Stomach smooth muscle (tissue), 2 donors: ENCODE results near the gene FUBP3.

Source experiments
- H3K27ac ChIP-seq: one replicate; pipeline ENCODE4 v1.7.0; 2013; ENCODE audit warnings: mild to moderate bottlenecking, low read length, inconsistent platforms
- H3K27me3 ChIP-seq, 2 donors: one replicate each; pipeline ENCODE4 v1.7.0; 2013; ENCODE audit warnings: low read length in 2 of 2; ENCODE audit not compliant: insufficient read depth in 2 of 2, control insufficient read depth in 1 of 2
- H3K36me3 ChIP-seq, 2 donors: one replicate each; pipeline ENCODE4 v1.7.0; 2013; ENCODE audit warnings: low read length in 2 of 2; ENCODE audit not compliant: control insufficient read depth in 2 of 2, insufficient read depth in 2 of 2
- H3K4me1 ChIP-seq: one replicate; pipeline ENCODE4 v1.7.0; 2013; ENCODE audit warnings: low read length; ENCODE audit not compliant: control insufficient read depth, insufficient read depth
- H3K4me3 ChIP-seq, 2 donors: one replicate each; pipeline ENCODE4 v1.7.0; 2013; ENCODE audit warnings: low read length in 2 of 2
- H3K9ac ChIP-seq, 2 donors: one replicate each; pipeline ENCODE4 v1.7.0; 2013; ENCODE audit warnings: low read length in 2 of 2, mild to moderate bottlenecking in 1 of 2
- H3K9me3 ChIP-seq, 2 donors: one replicate each; pipeline ENCODE4 v1.7.0; 2013; ENCODE audit warnings: low read length in 2 of 2; ENCODE audit not compliant: control insufficient read depth in 2 of 2
- donor health status: healthy.
- donor health status: Pancreatic carcinoma.

Gene FUBP3, protein sequence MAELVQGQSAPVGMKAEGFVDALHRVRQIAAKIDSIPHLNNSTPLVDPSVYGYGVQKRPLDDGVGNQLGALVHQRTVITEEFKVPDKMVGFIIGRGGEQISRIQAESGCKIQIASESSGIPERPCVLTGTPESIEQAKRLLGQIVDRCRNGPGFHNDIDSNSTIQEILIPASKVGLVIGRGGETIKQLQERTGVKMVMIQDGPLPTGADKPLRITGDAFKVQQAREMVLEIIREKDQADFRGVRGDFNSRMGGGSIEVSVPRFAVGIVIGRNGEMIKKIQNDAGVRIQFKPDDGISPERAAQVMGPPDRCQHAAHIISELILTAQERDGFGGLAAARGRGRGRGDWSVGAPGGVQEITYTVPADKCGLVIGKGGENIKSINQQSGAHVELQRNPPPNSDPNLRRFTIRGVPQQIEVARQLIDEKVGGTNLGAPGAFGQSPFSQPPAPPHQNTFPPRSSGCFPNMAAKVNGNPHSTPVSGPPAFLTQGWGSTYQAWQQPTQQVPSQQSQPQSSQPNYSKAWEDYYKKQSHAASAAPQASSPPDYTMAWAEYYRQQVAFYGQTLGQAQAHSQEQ

DNA sequence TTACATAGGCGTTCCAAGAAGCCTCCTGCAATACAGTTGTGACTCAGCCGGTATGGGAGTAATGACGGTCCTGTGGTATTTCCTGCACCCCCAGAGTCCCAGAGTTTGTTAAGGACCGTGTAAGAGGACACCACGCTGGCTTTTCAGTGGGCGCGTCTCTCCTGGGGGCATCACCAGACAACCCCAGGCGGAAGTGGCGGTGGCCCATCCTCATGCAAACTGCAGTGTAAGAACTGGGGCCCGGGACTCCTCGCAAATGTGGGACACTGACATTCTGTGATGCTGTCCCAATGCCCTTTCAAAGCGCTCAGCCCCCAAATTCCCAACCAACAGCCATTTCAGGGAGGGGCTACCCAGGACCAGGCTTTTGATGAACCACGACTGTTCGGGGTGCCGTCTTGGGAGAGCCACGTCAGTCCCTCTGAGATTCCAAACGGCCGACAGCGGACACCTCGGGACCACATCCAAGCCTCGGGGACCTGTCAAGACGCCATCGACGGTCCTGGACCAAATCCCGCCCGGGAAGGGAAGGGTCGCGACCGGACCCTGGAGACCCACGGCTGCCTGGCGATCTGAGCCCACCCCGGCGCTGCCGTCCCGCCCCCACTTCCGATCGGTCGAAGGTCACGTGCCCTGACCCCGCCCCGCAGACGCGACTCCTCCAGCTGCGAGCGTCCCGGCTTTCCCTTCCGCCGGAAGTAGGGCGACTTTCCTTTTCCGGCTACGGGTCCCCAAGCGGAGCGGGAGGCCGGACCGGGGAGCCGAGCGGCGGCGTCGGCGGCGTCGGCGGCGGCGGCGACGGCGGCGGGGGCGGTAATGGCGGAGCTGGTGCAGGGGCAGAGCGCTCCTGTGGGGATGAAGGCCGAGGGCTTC lies at the start of gene FUBP3:
FUBP3 (plus strand) TSS at position 713 of the 873 bp plus-strand sequence; CDS start at position 817, 104 bp downstream.
- Histone ChIP-seq H3K36me3 (no peaks in the 10 kb centered on the region), H3K27me3 (no peaks in the 10 kb centered on the region), H3K4me1 (peaks cover 19% of the 10 kb centered on the region), H3K4me3 (peak within 1 kb of the TSS; percentile 96 to 97), H3K9me3 (no peaks in the 10 kb centered on the region), H3K9ac (peak within 1 kb of the TSS; percentile 92 to 97), H3K27ac (peak within 1 kb of the TSS; percentile 84)

DNA sequence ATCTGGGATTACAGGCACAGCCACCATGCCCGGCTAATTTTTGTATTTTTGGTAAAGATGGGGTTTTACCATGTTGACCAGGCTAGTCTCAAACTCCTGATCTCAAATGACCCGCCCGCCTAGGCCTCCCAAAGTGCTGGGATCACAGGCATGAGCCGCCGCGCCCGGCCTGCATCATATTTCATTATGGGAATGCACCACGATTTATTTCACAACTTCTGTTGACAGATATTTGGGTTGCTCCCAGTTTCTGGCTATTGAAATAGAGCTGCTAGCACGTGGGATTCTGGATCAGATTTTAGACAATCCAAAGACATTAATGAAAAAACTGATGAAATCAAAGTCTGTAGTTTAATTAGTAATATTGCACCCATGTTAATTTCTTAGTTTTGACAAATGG lies 48.4 kb upstream of the FUBP3 start:
- no peak overlapping the region for H3K27ac ChIP-seq
- no peak overlapping the region for H3K4me3 ChIP-seq
- no peaks in the 10 kb centered on the region for H3K36me3 ChIP-seq
- peaks cover 5 to 11% of the 10 kb centered on the region in 2 donors for H3K27me3 ChIP-seq
- no peaks in the 10 kb centered on the region for H3K4me1 ChIP-seq
- no peak overlapping the region for H3K9ac ChIP-seq
- H3K9me3 ChIP-seq = no peaks in the 10 kb centered on the region

DNA sequence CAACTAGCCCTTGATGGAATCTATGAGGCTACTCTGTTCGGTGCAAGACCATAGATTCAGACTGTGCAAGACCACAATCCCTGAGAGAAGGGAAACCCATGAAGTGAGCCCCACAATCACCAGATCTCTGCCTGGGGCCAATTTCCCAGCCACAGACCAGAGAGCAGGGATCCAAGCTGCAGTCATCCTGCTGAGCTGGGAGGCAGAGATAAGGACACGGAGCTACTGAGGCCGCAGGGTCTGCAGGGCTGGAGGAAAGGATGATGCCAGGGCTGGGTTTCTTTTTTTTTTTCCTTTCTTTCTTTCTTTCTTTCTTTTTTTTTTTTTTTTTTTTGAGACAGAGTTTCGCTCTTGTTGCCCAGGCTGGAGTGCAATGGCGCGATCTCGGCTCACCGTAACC lies 47.7 kb upstream of the FUBP3 start:
- Histone ChIP-seq H3K36me3 (no peaks in the 10 kb centered on the region), H3K9me3 (no peaks in the 10 kb centered on the region), H3K9ac (no peak overlapping the region), H3K27me3 (peaks cover 13 to 15% of the 10 kb centered on the region in 2 donors), H3K4me1 (peaks cover 2% of the 10 kb centered on the region), H3K4me3 (no peak overlapping the region), H3K27ac (no peak overlapping the region)

DNA sequence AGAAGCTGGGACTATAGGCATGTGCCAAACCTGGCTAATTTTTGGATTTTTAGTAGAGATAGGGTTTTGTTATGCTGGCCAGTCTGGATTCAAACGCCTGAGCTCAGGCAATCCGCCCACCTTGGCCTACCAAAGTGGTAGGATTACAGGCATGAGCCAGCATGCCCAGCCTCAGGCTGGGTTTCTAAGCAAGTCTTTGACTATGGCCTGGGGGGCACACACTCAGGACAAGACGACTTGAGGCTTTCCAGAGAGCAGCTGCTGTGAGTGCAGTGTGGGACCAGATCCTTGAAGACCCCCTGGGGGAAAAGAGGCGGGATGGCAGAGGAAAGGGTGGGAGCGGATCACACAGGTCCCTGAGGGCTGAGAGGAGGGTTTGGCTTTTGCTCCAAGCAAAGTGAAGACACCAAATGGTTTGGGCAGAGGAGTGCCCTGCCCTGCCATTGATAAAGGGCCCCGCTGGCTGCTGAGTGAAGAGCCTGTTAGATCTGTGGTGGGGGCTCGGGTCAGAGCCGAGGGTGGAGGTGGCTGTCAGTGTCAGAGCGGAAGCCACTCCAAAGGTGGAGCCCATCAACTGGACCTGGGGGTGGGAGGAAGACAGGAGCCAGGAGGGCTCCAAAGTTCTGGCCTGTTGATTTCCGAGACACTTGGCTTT lies 46.8 kb upstream of the FUBP3 start:
- Histone ChIP-seq H3K36me3 (no peaks in the 10 kb centered on the region), H3K27ac (no peak overlapping the region), H3K4me3 (no peak overlapping the region), H3K4me1 (peaks cover 2% of the 10 kb centered on the region), H3K27me3 (peaks cover 16 to 23% of the 10 kb centered on the region in 2 donors), H3K9me3 (no peaks in the 10 kb centered on the region), H3K9ac (no peak overlapping the region)

DNA sequence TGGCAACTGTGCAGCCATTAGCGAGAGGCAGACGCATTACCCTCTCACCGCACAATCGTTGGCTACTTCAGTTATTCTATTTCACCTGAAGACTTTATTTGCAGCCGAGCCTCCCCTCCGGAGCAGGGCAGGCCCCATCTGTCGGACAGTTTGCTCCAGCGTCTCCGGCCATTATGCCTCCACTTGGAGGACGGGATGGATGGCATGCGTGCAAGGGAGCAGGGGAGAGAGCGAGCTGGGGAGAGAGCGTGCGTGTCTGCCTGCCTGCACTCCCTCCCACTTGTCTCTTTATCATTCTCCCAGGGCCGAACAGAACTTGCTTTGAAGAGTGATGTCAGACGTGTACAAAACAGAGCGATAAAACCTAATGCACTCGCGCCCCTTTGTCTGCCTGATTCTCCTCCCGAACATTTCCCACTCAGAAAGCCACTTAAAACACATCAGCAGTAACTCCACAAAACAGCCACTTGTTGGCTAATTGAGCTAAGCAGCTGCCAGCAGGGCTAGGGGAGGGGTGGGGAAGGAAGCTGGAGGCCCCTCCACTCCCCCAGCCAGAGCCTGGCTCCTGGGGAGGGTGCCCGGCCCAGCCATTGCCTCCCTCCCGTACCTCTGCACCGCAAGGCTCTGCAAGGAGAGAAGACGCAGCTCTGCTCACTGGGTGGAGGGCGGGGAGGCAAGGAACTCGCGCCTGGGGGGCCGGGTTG lies 43.4 kb upstream of the FUBP3 start:
- Histone ChIP-seq H3K36me3 (no peaks in the 10 kb centered on the region), H3K4me1 (peaks cover 2% of the 10 kb centered on the region), H3K9ac (peak overlapping the region in 1 of 2 donors; percentile 27), H3K27me3 (peaks cover 39 to 48% of the 10 kb centered on the region in 2 donors), H3K27ac (no peak overlapping the region), H3K9me3 (no peaks in the 10 kb centered on the region), H3K4me3 (peak overlapping the region; percentile 58 to 69)

DNA sequence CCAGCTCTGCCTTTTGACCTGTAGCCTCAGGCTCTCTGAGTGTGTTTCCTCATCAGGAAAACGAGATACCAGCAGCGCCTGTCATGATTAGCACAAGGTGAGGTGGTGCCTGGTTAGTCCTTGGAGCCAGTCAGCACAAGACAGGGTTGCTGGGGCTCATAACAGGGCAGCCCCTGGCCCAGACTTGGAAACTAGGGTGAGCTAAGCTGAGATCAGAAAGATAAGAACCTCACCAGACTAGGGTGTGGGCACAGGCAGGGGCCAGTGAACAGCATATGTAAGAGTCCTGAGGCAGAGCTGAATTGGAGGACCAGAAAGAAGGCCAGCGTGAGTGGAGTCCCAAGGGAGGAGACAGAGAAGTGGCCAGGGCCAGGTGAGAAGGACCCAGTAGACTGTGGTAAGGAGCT lies 42.7 kb upstream of the FUBP3 start:
- H3K27me3 ChIP-seq = peaks cover 39 to 48% of the 10 kb centered on the region in 2 donors
- no peaks in the 10 kb centered on the region for H3K9me3 ChIP-seq
- no peak overlapping the region for H3K9ac ChIP-seq
- no peak overlapping the region for H3K4me3 ChIP-seq
- no peaks in the 10 kb centered on the region for H3K36me3 ChIP-seq
- peaks cover 2% of the 10 kb centered on the region for H3K4me1 ChIP-seq
- H3K27ac ChIP-seq = no peak overlapping the region

DNA sequence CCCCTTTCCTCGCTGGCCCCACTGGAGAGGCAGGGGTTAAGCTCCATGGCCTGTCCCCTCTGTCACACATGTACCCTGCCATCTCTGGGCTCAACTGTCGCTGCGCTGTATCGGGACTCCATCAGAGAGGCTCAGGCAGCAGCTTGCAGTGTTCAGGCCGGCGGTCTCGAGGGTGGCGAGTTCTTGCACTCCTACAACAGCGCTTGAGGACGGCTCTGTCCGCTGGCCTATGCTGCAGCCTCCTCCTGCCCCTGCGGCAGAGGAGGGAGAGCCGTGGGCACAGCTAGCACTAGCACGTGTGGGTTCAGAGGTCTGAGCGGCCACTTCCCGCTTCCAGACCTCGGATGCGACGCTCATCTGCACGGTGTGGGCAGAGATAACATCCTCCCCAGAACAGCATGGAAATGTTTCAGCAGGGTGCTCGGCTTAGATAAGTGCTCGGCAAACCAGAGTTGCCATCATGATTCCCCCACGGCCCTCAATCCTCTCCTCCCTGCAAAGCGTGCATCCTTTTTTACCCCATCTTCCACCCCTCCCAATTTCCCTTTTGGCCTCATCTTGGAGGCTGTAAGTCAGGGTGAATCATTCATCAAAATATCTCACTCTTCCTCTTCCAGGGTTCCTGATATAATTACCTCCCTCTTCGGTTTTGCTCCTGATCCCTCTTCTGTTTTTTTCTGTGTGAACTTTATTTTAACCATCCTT lies 41.9 kb upstream of the FUBP3 start:
- Histone ChIP-seq H3K27me3 (peaks cover 44 to 52% of the 10 kb centered on the region in 2 donors), H3K9me3 (no peaks in the 10 kb centered on the region), H3K9ac (no peak overlapping the region), H3K4me3 (no peak overlapping the region), H3K27ac (no peak overlapping the region), H3K36me3 (no peaks in the 10 kb centered on the region), H3K4me1 (peaks cover 2% of the 10 kb centered on the region)

DNA sequence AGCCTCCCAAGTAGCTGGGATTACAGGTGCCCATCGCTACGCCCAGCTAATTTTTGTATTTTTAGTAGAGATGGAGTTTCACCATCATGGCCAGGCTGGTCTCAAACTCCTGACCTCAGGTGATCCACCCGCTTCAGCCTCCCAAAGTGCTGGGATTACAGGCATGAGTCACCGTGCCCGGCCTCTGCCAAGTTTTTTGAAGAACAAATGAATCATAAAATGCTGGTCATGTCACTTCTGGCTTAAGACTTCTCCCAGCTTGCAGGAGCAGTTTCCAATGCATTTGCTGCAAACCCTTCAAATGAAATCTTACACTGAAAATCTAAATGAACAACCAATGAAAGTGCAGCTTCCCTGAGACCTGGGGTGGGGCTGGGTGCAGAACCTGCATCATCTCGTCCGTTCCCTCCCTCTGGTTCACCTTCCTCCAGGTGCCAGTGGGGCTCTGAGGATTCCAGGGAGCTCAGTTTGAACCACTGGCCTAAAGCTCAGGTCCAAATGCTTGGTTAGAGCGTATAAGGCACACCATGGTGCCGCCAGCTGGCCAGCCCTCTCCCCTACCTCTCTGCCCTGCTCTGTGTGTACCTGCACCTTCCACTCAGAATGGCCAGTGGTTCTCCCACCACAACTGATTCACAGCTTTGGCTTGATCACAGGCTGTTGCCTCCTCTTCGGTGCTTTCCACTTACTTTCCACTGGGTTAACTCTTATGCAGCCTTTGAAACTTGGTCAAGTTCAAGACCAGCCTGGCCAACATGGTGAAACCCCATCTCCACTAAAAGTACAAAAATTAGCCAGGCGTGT lies 39.8 kb upstream of the FUBP3 start:
- H3K4me1 ChIP-seq = peaks cover 2% of the 10 kb centered on the region
- H3K27me3 ChIP-seq = peaks cover 44 to 52% of the 10 kb centered on the region in 2 donors
- H3K9ac ChIP-seq = no peak overlapping the region
- no peak overlapping the region for H3K4me3 ChIP-seq
- no peaks in the 10 kb centered on the region for H3K9me3 ChIP-seq
- no peaks in the 10 kb centered on the region for H3K36me3 ChIP-seq
- no peak overlapping the region for H3K27ac ChIP-seq

DNA sequence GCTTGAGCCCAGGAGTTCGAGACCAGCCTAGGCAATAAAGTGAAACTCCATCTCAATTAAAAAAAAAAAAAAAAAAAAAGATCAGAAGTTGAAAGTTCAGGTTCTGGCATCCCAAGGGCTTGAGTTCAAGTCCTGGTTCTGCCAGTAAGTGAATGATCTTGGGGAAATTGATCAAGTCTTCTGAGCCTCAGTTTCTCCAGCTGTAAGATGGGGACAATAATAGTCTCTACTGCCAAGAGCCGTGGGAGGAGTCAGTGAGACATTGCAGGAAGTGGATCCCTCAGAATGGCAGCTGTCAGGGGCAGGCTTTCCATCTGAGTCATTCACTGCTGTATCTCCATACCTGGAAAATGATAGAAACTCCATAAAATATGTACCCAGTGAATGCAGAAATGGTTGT lies 37.8 kb upstream of the FUBP3 start:
- Histone ChIP-seq H3K4me3 (no peak overlapping the region), H3K27me3 (peaks cover 33 to 43% of the 10 kb centered on the region in 2 donors), H3K4me1 (no peaks in the 10 kb centered on the region), H3K27ac (no peak overlapping the region), H3K36me3 (no peaks in the 10 kb centered on the region), H3K9ac (no peak overlapping the region), H3K9me3 (no peaks in the 10 kb centered on the region)
